DOHH2 (cell line): ENCODE results near the gene LILRA2.

ENCODE experiments used
- H3F3A ChIP-seq: fragments of 200-600 bp; sonication (generic), shearing (Covaris generic); 2 replicates; pipeline ENCODE4 v1.6.0; 2016; ENCODE audit warnings: antibody characterized with exemption, mild to moderate bottlenecking; ENCODE audit not compliant: control insufficient read depth, insufficient read depth
- H3K27ac ChIP-seq: fragments of 200-600 bp; sonication (generic); 2 replicates; pipeline ENCODE4 v1.5.1; 2014; ENCODE audit warnings: low read depth, mild to moderate bottlenecking, low read length, moderate library complexity
- H3K27me3 ChIP-seq: fragments of 200-600 bp; sonication (generic); 2 replicates; pipeline ENCODE4 v1.6.1; 2014; ENCODE audit warnings: mild to moderate bottlenecking, low read length, mixed read lengths; ENCODE audit not compliant: control insufficient read depth
- H3K36me3 ChIP-seq: fragments of 200-600 bp; sonication (generic); 2 replicates; pipeline ENCODE4 v1.6.1; 2014; ENCODE audit warnings: mild to moderate bottlenecking, low read length, moderate library complexity, mixed read lengths; ENCODE audit not compliant: control insufficient read depth
- H3K4me1 ChIP-seq: fragments of 200-600 bp; sonication (generic); 2 replicates; pipeline ENCODE4 v1.6.1; 2014; ENCODE audit warnings: mild to moderate bottlenecking, low read length, mixed read lengths; ENCODE audit not compliant: control insufficient read depth
- H3K4me2 ChIP-seq: fragments of 200-600 bp; sonication (generic); 2 replicates; pipeline ENCODE4 v1.6.0; 2014; ENCODE audit warnings: mild to moderate bottlenecking, low read length, moderate library complexity
- H3K4me3 ChIP-seq: fragments of 200-600 bp; sonication (generic); 2 replicates; pipeline ENCODE4 v1.5.1; 2014; ENCODE audit warnings: mild to moderate bottlenecking, low read length, mixed read lengths
- H3K79me2 ChIP-seq: fragments of 200-600 bp; sonication (generic); 2 replicates; pipeline ENCODE4 v1.6.1; 2014; ENCODE audit warnings: mild to moderate bottlenecking, low read length, mixed read lengths; ENCODE audit not compliant: control insufficient read depth
- H3K9me2 ChIP-seq: fragments of 200-600 bp; sonication (generic); replicated peaks from 2 replicates; pipeline ENCODE4 v1.6.1; 2014; ENCODE audit warnings: mild to moderate bottlenecking, low read length, mixed read lengths; ENCODE audit not compliant: control insufficient read depth
- H3K9me3 ChIP-seq: fragments of 200-600 bp; sonication (generic); 2 replicates; pipeline ENCODE4 v1.6.1; 2014; ENCODE audit warnings: antibody characterized with exemption, low read length, mixed read lengths; ENCODE audit not compliant: control insufficient read depth, insufficient read depth
- H4K20me1 ChIP-seq: fragments of 200-600 bp; sonication (generic); 2 replicates; pipeline ENCODE4 v1.6.0; 2014; ENCODE audit warnings: low read depth, mild to moderate bottlenecking, antibody characterized with exemption, low read length, moderate library complexity; ENCODE audit not compliant: control insufficient read depth, insufficient read depth
- CTCF ChIP-seq: fragments of 200-600 bp; sonication (generic); IDR thresholded peaks from one replicate; pipeline ENCODE4 v1.5.1; 2014; ENCODE audit warnings: antibody characterized with exemption, mild to moderate bottlenecking, low read depth, low read length; ENCODE audit not compliant: poor library complexity, severe bottlenecking
- EZH2phosphoT487 ChIP-seq: fragments of 200-600 bp; sonication (generic); IDR thresholded peaks from 2 replicates; pipeline ENCODE4 v1.6.1; 2017; ENCODE audit warnings: borderline replicate concordance, mild to moderate bottlenecking, antibody characterized with exemption, low read length, moderate library complexity, mixed read lengths

LILRA2 gene

GRCh38 chr19:54609356-54609791 lies 35.8 kb downstream of the LILRA2 start:
- no peaks in the 10 kb centered on the region for H4K20me1 ChIP-seq
- peaks cover 8% of the 10 kb centered on the region for H3F3A ChIP-seq
- H3K4me3 ChIP-seq: no peak overlapping the region
- H3K27ac ChIP-seq: no peak overlapping the region
- H3K27me3 ChIP-seq: no peaks in the 10 kb centered on the region
- no peaks in the 10 kb centered on the region for H3K36me3 ChIP-seq
- peaks cover 20% of the 10 kb centered on the region; the same call in 1 of the 2 replicates for H3K9me3 ChIP-seq
- H3K79me2 ChIP-seq: no peaks in the 10 kb centered on the region
- TF ChIP-seq EZH2phosphoT487 (no peak), CTCF (no peak)
- H3K9me2 ChIP-seq: no peaks in the 10 kb centered on the region
- no peak overlapping the region for H3K4me2 ChIP-seq
- peaks cover 56% of the 10 kb centered on the region for H3K4me1 ChIP-seq

GRCh38 chr19:54612428-54612827 lies 38.8 kb downstream of the LILRA2 start:
- H3K4me3 ChIP-seq: peak overlapping the region; percentile 31
- TF ChIP-seq CTCF: no peak
- TF ChIP-seq EZH2phosphoT487: no peak
- peaks cover 20% of the 10 kb centered on the region; the same call in 1 of the 2 replicates for H3K9me3 ChIP-seq
- no peaks in the 10 kb centered on the region for H3K27me3 ChIP-seq
- no peaks in the 10 kb centered on the region for H3K9me2 ChIP-seq
- no peaks in the 10 kb centered on the region for H4K20me1 ChIP-seq
- H3K4me2 ChIP-seq: peak overlapping the region; percentile 47
- H3F3A ChIP-seq: peaks cover 25% of the 10 kb centered on the region
- H3K4me1 ChIP-seq: peaks cover 60% of the 10 kb centered on the region
- peak overlapping the region; percentile 36 for H3K27ac ChIP-seq
- peaks cover 8% of the 10 kb centered on the region for H3K79me2 ChIP-seq
- peaks cover 5% of the 10 kb centered on the region; the same call in 1 of the 2 replicates for H3K36me3 ChIP-seq

GRCh38 chr19:54614726-54615125 lies 41.1 kb downstream of the LILRA2 start:
- peaks cover 20% of the 10 kb centered on the region; the same call in 1 of the 2 replicates for H3K9me3 ChIP-seq
- peaks cover 11% of the 10 kb centered on the region; the same call in 1 of the 2 replicates for H3K36me3 ChIP-seq
- H3K79me2 ChIP-seq: peaks cover 31% of the 10 kb centered on the region
- H4K20me1 ChIP-seq: no peaks in the 10 kb centered on the region
- no peak for TF ChIP-seq CTCF
- no peak for TF ChIP-seq EZH2phosphoT487
- H3K27me3 ChIP-seq: no peaks in the 10 kb centered on the region
- H3K27ac ChIP-seq: peak overlapping the region; percentile 96; the same call in 1 of the 2 replicates
- no peak overlapping the region; the same call in 1 of the 2 replicates for H3K4me3 ChIP-seq
- H3K4me2 ChIP-seq: peak overlapping the region; percentile 3; the same call in 1 of the 2 replicates
- H3K4me1 ChIP-seq: peaks cover 56% of the 10 kb centered on the region
- peaks cover 31% of the 10 kb centered on the region for H3F3A ChIP-seq
- H3K9me2 ChIP-seq: no peaks in the 10 kb centered on the region
